NCI-H748 treated with DMSO at 0.1 percent for 48 hours (cell line): ENCODE data around the gene ELAVL3.
"Not testable (repeated sequence)": the region's sequence is repeated elsewhere in the genome, so short reads cannot be mapped to it uniquely, and the experiment has no call there.

ENCODE experiments used
- DNase-seq: peaks from one replicate; lab custom pipeline; 2025; lab: John Stamatoyannopoulos, UW

The ELAVL3 gene

DNA sequence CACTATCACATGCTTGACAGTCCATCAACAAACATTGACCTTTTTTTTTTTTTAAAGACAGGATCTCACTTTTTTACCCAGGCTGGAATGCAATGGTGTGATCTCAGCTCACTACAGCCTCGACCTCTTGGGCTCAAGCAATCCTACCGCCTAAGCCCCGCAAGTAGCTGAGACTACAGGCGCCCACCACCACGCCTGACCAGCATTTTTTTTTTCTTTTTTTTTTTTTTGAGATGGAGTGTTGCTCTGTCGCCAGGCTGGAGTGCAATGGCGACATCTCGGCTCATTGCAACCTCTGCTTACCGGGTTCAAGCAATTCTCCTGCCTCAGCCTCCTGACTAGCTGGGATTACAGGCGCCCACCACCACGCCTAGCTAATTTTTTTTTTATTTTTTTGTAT lies 21.9 kb downstream of the ELAVL3 start:
- DNase-seq: not testable (repeated sequence)

DNA sequence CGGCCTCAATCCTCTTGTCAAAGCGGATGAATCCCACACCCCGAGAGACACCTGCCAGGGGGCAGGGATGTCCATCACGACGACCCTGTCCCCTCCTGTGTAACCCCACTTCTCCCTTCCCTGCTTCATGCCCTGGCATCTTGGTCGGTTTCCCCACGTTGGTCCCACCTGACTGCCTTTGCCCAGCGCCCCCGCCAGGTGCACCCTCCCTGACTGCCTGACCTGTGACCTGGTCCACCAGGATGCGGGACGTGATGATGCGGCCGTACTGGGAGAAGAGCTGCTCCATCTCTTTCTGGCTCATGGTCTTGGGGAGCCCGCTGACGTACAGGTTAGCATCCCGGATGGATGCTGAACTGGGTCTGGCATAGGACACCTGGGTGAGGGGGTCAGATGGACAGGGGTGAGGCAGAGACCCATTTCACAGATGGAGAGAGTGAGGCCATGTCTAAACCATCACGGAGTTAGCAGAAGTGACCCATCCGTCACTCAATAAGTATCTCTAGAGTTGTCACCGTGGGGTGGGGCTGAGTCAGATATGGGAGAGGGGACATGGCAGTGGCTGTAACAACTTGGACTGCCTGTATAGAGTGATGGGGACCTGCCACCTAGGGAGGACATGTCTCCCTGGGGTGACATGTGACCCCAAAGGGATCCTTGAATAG lies 22.5 kb downstream of the ELAVL3 start:
- no peak for DNase-seq

DNA sequence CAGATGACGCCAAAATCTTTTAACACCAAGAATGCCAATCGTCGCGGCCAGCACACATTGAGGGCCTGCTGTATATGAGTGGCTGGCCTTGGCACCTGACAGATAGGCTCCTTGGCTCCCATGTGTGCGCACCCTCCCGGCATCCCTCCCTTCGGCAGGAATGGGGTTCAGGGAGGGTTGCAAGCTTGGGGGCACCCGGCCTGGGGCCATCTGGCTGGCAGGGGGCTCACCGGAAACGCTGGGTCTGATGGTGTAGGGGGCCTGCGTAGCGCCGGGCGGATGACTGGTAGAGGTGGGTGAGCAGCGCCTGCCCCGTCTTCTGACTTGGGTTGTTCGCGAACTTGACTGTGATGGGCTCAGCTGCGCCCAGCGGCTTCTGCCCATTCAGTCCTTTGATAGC lies 23.0 kb downstream of the ELAVL3 start:
- DNase-seq: no peak

DNA sequence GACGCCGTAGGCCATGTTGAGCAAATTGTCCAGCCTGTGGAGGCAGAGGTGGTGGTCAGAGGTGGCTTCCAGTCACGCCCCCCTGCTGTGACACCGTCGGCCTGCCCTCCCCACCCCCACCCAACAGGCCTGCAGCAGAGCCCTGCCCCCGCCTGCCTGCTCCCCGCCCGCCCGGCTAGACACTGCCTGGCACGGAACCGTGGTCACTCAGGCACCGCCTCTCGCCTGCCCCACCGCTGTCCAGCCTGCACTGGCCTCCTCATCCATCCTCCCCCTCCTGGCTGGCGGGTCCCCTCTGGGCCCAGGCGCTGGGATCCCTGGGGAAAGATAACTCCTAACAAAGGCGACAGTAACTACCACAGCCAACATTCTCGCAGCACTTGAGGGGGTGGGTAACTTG lies 23.7 kb downstream of the ELAVL3 start:
- no peak for DNase-seq

DNA sequence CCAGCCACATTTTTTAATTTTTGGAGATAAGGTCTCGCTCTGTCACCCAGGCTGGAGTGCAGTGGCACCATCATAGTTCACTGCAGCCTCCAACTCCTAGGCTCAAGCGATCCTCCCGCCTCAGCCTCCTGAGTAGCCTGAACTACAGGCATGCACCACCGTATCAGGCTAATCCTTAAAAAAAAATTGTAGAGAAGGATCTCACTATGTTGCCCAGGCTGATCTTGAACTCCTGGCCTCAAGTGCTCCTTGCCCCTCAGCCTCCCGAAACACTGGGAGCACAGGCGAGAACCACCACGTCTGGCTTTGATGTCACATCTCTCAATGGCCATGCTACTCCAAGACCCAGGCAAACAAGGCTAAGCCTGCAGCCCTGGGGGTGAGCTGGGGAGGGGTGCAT lies 24.2 kb downstream of the ELAVL3 start:
- DNase-seq: no peak

DNA sequence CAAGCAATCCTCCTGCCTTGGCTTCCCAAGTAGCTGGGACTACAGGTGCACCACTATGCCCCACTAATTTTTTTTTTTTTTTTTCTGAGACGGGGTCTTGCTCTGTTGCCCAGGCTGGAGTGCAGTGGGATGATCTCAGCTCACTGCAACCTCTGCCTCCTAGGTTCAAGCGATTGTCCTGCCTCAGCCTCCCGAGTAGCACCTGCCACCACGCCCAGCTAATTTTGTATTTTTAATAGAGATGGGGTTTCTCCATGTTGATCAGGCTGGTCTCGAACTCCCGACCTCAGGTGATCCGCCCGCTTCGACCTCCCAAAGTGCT lies 25.7 kb downstream of the ELAVL3 start:
- not testable (repeated sequence) for DNase-seq

DNA sequence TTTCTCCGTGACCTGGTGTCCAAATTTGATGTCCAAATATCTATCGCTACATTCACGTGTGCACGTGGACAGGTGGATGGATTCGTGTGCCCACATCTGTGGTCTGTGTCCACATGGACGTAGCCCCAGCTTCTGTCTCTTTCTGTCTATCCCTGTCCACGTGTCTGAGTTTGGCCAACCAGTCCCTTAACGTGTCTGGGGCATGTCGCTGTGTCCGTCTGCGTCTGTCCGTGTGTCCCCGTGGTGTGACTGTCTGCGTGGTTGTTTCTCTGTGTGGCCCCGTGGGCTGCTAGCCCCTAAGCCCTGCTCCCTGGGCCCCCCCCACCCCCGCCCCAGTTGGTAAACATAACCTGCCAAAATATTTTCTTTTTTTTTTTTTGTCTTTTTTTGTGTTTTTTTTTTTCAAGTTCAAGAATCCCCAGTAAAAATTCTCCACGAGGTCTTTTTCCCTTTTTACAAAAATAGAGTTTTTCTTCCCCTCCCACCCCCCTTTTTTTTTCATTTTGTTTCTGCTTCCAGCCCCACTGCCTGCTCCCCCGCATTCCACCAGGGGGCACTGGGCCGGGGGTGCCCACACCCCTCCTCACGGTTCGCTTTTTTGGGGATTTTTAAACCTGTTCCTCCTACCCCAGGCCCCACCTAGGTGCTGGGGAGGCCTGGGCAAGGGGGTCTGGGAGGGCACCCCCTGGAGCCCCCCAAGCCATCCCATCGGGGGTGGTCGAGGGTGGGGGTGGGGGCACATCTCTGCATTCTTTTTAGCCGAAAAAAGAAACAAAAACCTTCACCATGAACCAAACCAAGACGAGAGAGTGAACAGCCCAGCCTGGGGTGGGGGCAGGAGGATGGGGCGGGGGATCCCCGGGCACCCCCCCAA lies 27.1 kb downstream of the ELAVL3 start:
- no peak for DNase-seq

DNA sequence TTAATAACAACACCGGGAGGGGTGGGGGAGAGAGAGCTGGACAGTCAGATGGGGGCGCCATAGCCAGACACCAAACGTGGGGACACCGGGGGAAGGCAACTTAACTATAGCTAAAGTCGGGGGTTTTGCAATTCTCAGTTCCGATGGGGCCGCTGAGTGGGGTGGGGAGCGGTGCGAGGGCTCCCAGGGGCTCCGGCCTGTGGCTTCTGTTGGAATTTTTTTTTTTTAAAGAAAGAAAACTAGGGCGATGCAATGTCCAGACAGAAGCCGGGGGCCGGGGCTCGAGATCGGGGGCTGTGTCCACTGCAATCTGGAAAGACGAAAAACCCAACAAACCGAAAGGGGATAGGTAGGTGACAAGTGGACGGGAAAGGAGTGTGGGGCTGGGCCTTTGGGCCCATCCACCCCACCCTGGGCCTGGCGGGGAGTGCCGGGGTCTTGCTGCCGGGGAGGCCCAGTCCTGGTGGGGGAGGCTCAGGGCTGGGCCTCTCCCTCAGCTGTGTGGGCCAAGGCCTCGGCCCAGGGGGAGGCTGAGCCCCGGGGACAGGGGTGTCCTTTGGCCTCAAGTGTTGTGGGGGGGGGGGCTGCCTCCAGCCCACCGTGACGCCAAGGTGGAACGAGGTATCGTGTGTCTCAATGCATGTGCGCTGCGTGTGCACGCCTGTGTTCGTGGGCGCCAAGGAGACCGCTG lies 28.1 kb downstream of the ELAVL3 start:
- no peak for DNase-seq

DNA sequence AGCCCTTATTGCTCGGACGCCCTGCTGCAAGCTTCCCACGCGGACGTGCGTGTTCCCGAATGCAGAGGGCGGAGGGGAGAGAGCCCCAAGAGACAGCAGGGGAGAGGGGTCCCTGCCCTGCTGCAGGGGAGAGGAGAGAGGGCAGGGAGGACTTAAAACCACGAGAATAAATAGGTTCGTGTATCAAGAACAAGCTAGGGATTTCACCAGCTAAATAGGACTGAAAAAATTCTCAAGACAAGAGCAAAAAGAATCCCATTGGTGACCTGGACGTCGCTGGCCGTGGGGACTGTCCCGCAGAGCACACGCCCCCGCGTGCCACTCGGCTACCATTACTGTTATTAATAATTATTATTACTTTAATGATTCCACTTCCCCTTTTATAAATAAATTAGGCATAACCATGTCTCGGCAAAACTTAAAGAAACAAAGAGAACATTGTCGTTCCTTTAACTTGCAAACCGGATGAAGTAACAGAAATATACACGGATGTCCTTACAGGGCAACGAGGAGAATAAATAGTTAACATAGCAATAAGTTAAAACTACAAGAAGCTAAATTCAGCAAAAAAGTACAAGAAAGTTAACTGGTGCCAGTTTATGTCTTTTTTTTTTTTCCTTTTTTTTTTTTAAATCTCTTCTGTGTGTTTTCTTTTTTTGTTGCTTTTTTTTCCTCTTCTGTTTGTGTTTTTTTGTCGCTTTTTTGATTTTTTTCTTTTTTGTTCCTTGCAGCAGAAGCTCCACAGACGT lies 28.8 kb downstream of the ELAVL3 start:
- no peak for DNase-seq

DNA sequence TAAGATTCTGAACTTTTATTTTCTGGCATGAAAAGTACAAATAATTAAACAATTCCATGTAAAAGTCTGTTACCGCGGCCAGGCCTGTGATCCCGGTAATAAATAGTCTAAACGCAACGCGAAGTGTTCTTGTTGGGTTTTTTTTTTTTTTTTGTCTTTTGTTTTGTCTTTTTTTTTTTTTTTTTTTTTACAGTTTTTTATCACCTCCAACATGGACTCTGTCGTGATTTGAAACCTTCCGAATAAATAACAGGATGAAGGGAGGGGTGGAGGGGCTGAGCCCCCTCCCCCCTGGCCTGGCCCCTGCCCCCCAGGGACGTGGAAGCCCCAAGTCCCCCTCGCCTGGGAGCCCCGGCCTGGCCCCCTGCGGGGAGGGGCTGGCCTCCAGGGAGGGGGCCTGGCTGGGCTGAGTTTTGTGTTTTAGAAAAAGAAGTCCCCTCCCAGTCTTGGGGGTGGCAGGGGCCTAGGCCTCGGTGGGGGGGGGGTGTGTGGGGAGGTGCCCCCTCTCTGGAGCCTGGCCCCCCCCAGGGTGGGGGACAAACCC lies 29.4 kb downstream of the ELAVL3 start:
- DNase-seq: no peak

DNA sequence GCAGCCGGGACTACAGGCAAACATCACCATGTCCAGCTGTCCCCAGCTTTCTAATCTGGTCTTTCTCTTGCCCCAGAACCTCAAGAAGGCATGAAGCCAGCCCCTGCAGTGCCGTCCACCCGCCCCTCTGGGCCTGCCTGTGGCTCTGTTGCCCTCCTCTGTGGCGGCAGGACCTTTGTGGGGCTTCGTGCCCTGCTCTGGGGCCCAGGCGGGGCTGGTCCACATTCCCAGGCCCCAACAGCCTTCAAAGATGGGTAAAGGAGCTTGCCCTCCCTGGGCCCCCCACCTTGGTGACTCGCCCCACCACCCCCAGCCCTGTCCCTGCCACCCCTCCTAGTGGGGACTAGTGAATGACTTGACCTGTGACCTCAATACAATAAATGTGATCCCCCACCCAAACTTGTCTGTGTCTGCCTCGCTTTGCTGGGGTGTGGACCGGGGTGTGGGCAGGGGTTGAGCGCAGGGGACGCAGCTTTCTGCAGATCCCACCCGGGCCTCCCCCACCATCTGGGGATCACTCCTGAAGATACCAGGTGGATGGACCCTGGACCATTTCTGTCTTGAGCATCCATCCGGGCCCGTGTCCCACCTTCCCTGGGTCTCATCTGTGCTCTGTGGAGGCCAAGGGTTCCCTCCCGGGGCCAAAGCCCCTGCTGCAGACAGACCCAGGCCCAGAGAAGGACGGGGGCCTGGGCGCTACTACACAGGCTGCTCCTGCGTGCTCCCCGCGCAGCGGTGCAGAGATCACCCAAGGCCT lies 30.1 kb downstream of the ELAVL3 start:
- DNase-seq: no peak

DNA sequence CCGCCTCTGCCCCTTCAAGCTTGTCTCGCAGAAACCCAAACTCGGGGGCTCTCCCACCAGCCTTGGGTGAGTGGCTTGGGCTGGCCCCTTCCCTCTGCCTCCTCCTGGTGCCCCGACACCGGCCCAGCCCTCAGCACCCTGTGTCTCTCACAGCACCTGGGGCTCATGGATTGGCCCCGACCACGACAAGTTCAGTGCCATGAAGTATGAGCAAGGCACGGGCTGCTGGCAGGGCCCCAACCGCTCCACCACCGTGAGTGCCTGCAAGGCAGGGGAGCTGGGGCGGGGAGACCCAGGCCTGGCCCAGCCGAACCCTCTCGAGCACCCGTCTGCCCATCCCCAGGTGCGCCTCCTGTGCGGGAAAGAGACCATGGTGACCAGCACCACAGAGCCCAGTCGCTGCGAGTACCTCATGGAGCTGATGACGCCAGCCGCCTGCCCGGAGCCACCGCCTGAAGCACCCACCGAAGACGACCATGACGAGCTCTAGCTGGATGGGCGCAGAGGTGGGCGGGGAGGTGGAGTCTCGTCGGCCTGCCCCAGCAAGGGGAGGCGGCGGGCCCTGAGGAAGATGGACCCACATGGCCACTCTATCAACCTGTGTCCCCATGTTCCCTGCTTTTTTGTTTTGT lies 31.8 kb downstream of the ELAVL3 start:
- no peak for DNase-seq

DNA sequence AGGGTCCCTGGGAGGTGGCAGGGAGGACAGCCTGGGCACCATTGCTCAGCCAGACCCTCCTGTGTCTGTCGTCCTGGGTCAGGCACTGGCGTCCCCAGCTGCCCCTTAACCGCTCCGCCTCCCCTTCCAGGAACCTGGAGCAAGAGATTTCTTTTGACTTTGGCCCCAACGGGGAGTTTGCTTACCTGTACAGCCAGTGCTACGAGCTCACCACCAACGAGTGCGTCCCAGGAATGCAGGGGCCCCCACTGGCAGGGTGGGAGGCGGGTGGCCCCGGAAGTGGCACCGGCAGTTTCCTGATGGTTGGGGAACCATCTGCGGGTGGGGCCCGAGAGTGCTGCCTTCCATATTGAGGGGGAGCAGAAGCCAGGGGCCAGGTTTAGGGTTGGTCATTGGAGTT lies 32.4 kb downstream of the ELAVL3 start:
- no peak for DNase-seq

DNA sequence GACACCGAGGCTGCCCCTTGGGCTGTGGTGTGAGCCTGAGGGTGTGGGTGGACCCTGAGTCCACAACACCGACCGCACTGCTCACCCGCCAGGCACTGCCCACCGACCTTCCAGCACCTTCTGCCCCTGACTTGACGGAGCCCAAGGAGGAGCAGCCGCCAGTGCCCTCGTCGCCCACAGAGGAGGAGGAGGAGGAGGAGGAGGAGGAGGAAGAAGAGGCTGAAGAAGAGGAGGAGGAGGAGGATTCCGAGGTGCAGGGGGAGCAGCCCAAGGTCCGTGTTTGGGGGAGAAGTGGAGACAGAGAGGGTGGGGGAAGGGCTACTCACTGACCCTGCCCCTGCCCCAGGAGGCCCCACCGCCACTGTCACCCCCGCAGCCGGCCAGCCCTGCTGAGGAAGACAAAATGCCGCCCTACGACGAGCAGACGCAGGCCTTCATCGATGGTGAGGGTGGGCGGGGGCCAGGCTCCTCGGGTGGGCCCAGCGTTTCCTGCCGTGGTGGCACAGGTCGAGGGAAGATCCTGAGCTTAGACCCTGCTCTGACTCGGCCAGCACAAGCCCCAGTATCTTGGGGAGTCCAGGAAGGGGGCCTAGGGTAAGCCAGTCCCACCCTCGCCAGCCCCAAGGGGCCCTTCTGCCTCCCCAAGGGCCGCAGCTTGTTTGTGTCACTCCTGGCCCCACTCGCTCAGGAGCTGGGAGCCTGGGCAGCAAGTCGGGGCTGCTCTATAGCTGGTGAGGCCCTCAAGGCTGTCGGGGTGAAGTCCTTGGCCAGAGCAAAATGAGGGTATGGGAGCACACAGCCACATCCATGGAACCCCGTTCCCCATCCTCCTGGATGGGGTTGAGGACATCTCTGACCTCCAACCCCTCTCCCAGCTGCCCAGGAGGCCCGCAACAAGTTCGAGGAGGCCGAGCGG lies 33.2 kb downstream of the ELAVL3 start:
- no peak for DNase-seq

DNA sequence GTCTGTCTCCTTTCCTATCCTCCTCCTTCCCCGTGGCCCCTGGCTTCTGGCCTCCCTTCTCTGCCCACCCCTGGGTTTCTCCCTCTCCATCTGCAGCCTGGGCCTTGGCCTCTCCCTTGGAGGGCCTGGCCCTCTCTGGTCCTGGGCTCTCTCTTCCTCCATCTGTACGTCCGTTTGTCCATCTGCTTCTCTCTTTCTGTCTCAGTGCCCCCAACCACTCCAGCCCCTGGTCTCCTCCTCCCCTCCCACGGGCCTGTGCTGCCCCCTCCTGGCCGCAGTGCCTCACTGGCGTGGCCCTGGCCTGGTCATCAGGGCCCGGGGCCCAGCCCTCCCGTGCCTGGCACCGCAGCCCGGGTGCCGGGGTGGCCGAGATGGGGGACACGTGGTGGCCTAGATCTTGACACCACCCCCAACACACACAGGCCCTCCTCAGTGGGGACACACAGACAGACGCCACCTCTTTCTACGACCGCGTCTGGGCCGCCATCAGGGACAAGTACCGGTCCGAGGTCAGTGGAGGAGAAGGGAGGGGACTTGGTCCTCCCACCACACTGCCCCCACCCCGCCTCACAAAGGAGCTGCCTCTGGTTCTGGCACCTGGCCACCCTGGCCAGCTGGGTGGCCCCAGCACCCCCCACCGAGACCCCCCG lies 34.1 kb downstream of the ELAVL3 start:
- DNase-seq: no peak

DNA sequence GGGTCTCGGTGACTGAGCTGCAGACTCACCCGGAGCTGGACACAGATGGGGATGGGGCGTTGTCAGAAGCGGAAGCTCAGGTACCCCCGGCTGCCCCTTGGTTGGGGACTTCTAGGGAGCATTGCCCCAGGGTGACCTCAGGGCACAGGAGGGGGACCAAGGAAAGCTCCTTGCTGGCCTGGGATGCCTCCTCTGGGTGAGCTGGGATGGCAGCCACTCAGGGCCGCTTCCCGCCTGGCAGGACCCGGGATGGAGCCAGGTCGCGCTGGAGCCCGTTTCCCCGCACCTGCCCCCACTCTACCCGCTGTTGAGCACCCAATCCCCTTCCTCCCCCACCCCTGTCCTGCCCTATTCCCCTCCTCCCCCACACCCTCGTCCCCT lies 34.6 kb downstream of the ELAVL3 start:
- no peak for DNase-seq

DNA sequence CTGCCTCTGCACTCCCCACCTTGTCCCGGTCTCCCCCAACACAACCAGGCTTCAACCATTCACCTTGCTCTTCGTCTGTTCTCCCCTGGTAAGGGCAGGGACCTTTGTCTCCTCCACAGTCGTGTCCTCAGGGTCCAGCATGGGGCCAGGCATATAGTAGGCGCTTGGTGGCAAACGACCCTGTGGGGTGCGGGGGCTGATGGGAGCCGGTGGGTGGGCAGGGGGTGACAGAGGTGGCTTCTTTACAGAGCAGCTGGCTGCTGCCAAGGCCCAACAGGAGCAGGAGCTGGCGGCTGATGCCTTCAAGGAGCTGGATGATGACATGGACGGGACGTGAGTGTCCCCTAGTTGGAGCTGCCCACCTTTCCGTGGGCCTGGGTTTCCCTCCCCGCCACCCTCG lies 35.7 kb downstream of the ELAVL3 start:
- DNase-seq: no peak

DNA sequence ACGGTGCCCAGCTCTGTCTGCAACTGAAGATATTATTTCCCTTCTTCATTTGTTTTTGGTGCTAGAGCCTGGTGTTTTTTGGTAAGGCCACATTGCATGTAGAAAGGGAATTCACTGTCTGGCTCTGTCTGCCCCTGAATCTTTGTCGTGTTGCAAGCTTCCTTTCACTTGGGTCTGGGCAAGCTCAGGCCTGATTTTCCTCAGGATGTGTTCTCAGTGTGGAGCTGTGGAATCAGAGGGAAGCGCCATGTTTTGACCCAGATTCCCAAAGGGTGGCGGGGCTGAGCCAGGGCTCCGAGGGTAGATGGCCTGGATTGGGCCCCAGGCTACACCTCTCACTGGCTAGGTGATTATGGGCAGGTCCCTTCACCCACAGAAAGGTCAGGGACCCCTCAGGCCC lies 36.8 kb downstream of the ELAVL3 start:
- DNase-seq: no peak

DNA sequence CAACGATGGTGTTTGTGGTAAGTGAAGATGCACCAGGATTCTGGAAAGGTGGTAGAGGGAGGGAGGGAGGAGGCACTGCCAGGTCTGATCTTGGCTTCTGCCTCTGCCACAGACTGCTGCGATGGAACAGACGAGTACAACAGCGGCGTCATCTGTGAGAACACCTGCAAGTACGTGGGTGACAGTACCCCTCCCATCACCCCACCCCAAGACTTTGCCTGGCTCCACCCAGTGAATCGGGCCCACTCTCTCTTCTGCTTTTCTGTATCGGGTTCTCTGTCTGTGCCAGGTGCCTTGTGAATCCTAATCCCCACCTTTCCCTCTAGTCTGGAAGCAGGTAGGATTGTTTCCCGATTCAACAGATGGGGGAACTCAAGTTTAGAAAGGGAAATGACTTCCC lies 42.9 kb downstream of the ELAVL3 start:
- no peak for DNase-seq
